ENCODE measurements around the gene SLC16A1. TPM values are rescaled to one million over a fixed set of nuclear protein-coding genes. Genes with fewer than 3 reads are reported as not detected.

The SLC16A1 gene
- total RNA-seq, 1 donor from 2014 or later: 149 TPM

- H3K4me1 ChIP-seq: peaks cover 14% of the 10 kb centered on the region
- H3K9me3 ChIP-seq (ENCODE audit: low read depth): no peaks in the 10 kb centered on the region
- H3K4me1 Mint-ChIP-seq: peaks cover 20% of the 10 kb centered on the region
- no peak overlapping the region for H3K27ac ChIP-seq
- no peaks in the 10 kb centered on the region for H3K27me3 ChIP-seq
- H4K20me1 ChIP-seq (ENCODE audit: low read depth): no peaks in the 10 kb centered on the region
- H3K9ac ChIP-seq: no peak overlapping the region
- no peaks in the 10 kb centered on the region for H3K79me2 ChIP-seq (ENCODE audit: low read depth)
- peaks cover 4% of the 10 kb centered on the region for H3K27me3 Mint-ChIP-seq (ENCODE audit: insufficient read depth, low read depth)
- no peak overlapping the region for H3K4me3 ChIP-seq
- H3F3A ChIP-seq (ENCODE audit: low read depth): peaks cover 24% of the 10 kb centered on the region
- no peak for TF ChIP-seq CTCF (IDR thresholded peaks at IDR 0.05)
- no peak overlapping the region for H3K4me3 Mint-ChIP-seq
- H3K9me3 Mint-ChIP-seq: no peaks in the 10 kb centered on the region
- H3K4me2 ChIP-seq: no peak overlapping the region
- DNase-seq (ENCODE audit: low spot score): peak; percentile 9
- H3K36me3 ChIP-seq: no peaks in the 10 kb centered on the region
- H3K27ac Mint-ChIP-seq: no peak overlapping the region
- no peak overlapping the region for H2AFZ ChIP-seq (replicated peaks)
- H3K36me3 Mint-ChIP-seq: no peaks in the 10 kb centered on the region
Measured at GRCh38 chr1:112878321-112878720, 77.7 kb downstream of the SLC16A1 start.

DNA sequence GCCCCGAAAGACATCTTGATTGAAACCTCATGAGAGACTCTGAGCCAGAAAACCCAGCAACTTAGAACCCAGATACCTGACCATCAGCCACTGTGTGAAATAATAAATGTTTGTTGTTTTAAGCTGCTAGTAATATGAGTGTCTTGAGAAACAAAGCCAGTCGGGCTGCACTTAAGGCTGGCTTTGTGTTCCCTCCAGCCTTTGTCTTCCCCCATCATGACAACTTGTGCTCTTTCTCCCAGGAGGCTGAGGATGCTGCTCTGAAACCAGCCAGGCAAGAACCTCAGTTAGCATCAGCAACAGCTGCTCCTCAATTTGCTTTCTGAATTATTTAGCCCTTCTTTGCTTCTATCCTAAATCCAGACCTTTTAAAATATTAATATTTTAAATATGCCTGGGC, 78.2 kb downstream of the SLC16A1 start:
- Histone ChIP-seq H3K27ac (no peak overlapping the region), H3F3A (ENCODE audit: low read depth) (peaks cover 29% of the 10 kb centered on the region), H3K27me3 (no peaks in the 10 kb centered on the region), H3K4me1 (peaks cover 20% of the 10 kb centered on the region), H4K20me1 (ENCODE audit: low read depth) (no peaks in the 10 kb centered on the region), H3K79me2 (ENCODE audit: low read depth) (no peaks in the 10 kb centered on the region), H3K36me3 (no peaks in the 10 kb centered on the region), H3K4me2 (no peak overlapping the region), H3K4me3 (no peak overlapping the region), H3K9me3 (ENCODE audit: low read depth) (no peaks in the 10 kb centered on the region), H3K9ac (no peak overlapping the region), H2AFZ (replicated peaks) (peak overlapping the region; percentile 78)
- Mint-ChIP-seq H3K36me3 (no peaks in the 10 kb centered on the region), H3K4me3 (no peak overlapping the region), H3K27ac (no peak overlapping the region), H3K4me1 (peaks cover 20% of the 10 kb centered on the region), H3K27me3 (ENCODE audit: insufficient read depth, low read depth) (peaks cover 4% of the 10 kb centered on the region), H3K9me3 (no peaks in the 10 kb centered on the region)
- TF ChIP-seq CTCF (IDR thresholded peaks at IDR 0.05): no peak
- peak; percentile 51 for DNase-seq (ENCODE audit: low spot score)

DNA sequence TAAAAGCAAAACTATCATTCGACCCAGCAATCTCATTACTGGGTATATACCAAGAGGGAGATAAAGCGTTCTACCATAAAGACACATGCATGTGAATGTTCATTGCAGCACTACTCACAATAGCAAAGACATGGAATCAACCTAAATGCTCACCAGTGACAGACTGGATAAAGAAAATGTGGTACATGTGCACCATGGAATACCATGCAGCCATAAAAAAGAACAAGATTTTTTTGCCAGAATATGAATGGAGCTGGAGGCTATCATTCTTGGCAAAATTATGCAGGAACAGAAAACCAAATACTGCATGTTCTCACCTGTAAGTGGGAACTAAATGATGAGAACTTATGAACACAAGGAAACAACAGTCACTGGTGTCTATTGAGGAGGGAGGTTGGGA, 79.7 kb downstream of the SLC16A1 start:
- Histone ChIP-seq H2AFZ (replicated peaks) (no peak overlapping the region), H3K27me3 (no peaks in the 10 kb centered on the region), H3K4me3 (no peak overlapping the region), H3K27ac (no peak overlapping the region), H3K9me3 (ENCODE audit: low read depth) (no peaks in the 10 kb centered on the region), H3F3A (ENCODE audit: low read depth) (peaks cover 34% of the 10 kb centered on the region), H3K36me3 (no peaks in the 10 kb centered on the region), H3K4me1 (peaks cover 26% of the 10 kb centered on the region), H4K20me1 (ENCODE audit: low read depth) (no peaks in the 10 kb centered on the region), H3K79me2 (ENCODE audit: low read depth) (no peaks in the 10 kb centered on the region), H3K9ac (no peak overlapping the region), H3K4me2 (no peak overlapping the region)
- no peak overlapping the region for H3K27ac Mint-ChIP-seq
- H3K27me3 Mint-ChIP-seq (ENCODE audit: insufficient read depth, low read depth): peaks cover 2% of the 10 kb centered on the region
- no peak for TF ChIP-seq EZH2phosphoT487 (IDR thresholded peaks at IDR 0.05)
- TF ChIP-seq CTCF (IDR thresholded peaks at IDR 0.05): no peak
- peaks cover 15% of the 10 kb centered on the region for H3K4me1 Mint-ChIP-seq
- no peaks in the 10 kb centered on the region for H3K9me3 Mint-ChIP-seq
- H3K36me3 Mint-ChIP-seq: no peaks in the 10 kb centered on the region
- DNase-seq (ENCODE audit: low spot score): no peak
- H3K4me3 Mint-ChIP-seq: no peak overlapping the region

- Histone ChIP-seq H3K9ac (no peak overlapping the region), H3K4me1 (peaks cover 19% of the 10 kb centered on the region), H3K4me3 (no peak overlapping the region), H3K4me2 (no peak overlapping the region), H2AFZ (replicated peaks) (no peak overlapping the region), H3K79me2 (ENCODE audit: low read depth) (no peaks in the 10 kb centered on the region), H3K27me3 (no peaks in the 10 kb centered on the region), H3F3A (ENCODE audit: low read depth) (peaks cover 17% of the 10 kb centered on the region), H3K27ac (peak overlapping the region; percentile 43), H3K9me3 (ENCODE audit: low read depth) (no peaks in the 10 kb centered on the region), H4K20me1 (ENCODE audit: low read depth) (no peaks in the 10 kb centered on the region), H3K36me3 (no peaks in the 10 kb centered on the region)
- no peak for TF ChIP-seq CTCF (IDR thresholded peaks at IDR 0.05)
- no peak for TF ChIP-seq EZH2phosphoT487 (IDR thresholded peaks at IDR 0.05)
- TF ChIP-seq EZH2 (IDR thresholded peaks at IDR 0.05): no peak
- DNase-seq (ENCODE audit: low spot score): peak; percentile 42
- Mint-ChIP-seq H3K36me3 (no peaks in the 10 kb centered on the region), H3K27ac (peak overlapping the region; percentile 33), H3K4me3 (no peak overlapping the region), H3K4me1 (peaks cover 4% of the 10 kb centered on the region), H3K27me3 (ENCODE audit: insufficient read depth, low read depth) (peaks cover 4% of the 10 kb centered on the region), H3K9me3 (no peaks in the 10 kb centered on the region)
Measured at GRCh38 chr1:112872551-112872962, 83.4 kb downstream of the SLC16A1 start.
